Panc1 (cell line): ENCODE results near the gene ALDH7A1. TPM values are rescaled to one million over a fixed set of nuclear protein-coding genes. Genes with fewer than 3 reads are reported as not detected.

Source experiments
- ATAC-seq: fragments of 200-7000 bp; cut with Tn5 transposase; 2 replicates; pipeline ENCODE4 v1.9.1; 2020; ENCODE audit warnings: mild to moderate bottlenecking, moderate library complexity
- BruUV-seq: library from RNA; stranded (reverse); fragments of 400-500 nt; replicated peaks from 2 replicates; lab custom pipeline; 2021; lab: Mats Ljungman, UMichigan
- CTCF ChIA-PET: fragments of 300-600 bp; sonication (Branson Sonifier 250); formaldehyde crosslinking; loops from one replicate; lab custom pipeline; 2022; ENCODE audit warnings: antibody characterized with exemption; lab: Charles Lee
- POLR2A ChIA-PET: fragments of 300-600 bp; sonication (Branson Sonifier 250); formaldehyde crosslinking; loops from one replicate; lab custom pipeline; 2022; ENCODE audit warnings: antibody characterized with exemption; lab: Charles Lee
- DNase-seq: peaks from one replicate; pipeline ENCODE4 v3.0.0-alpha.2; 2010; ENCODE audit warnings: low read depth, low spot score
- H3K27ac ChIP-seq: 2 replicates; pipeline ENCODE4 v1.5.1; 2011; ENCODE audit warnings: mild to moderate bottlenecking, low read length, inconsistent platforms
- H3K27me3 ChIP-seq: fragments of 200-500 bp; sonication (Bioruptor generic); 2 replicates; pipeline ENCODE4 v1.6.0; 2014; ENCODE audit warnings: low read length, inconsistent platforms; ENCODE audit not compliant: control insufficient read depth, insufficient read depth
- H3K36me3 ChIP-seq: fragments of 200-500 bp; sonication (Bioruptor generic); 2 replicates; pipeline ENCODE4 v1.5.1; 2014; ENCODE audit warnings: inconsistent platforms, mild to moderate bottlenecking, low read length, moderate library complexity; ENCODE audit not compliant: control insufficient read depth, insufficient read depth
- H3K4me1 ChIP-seq: 2 replicates; pipeline ENCODE4 v1.5.1; 2011; ENCODE audit warnings: inconsistent platforms, mild to moderate bottlenecking, low read length, moderate library complexity; ENCODE audit not compliant: control insufficient read depth, insufficient read depth
- H3K4me3 ChIP-seq, 2 experiments: 2 replicates each; pipeline ENCODE4 v1.5.1; 2011 to 2012; ENCODE audit warnings: low read depth in 2 of 2, low read length in 2 of 2, mild to moderate bottlenecking in 2 of 2, inconsistent platforms in 1 of 2, moderate library complexity in 1 of 2
- H3K9me3 ChIP-seq: fragments of 200-500 bp; sonication (Bioruptor generic); 2 replicates; pipeline ENCODE4 v1.5.1; 2014; ENCODE audit warnings: low read depth, mild to moderate bottlenecking, inconsistent platforms, low read length, moderate library complexity; ENCODE audit not compliant: control insufficient read depth, insufficient read depth
- CTCF ChIP-seq: fragments of 450-650 bp; IDR thresholded peaks from 2 replicates; pipeline ENCODE4 v1.5.1; 2017; ENCODE audit warnings: mild to moderate bottlenecking
- POLR2AphosphoS5 ChIP-seq: IDR thresholded peaks from 2 replicates; pipeline ENCODE4 v1.6.1; 2012; ENCODE audit warnings: mild to moderate bottlenecking, low read depth, low read length, moderate library complexity
- REST ChIP-seq, 2 experiments: IDR thresholded peaks; 2 replicates each; pipeline ENCODE4 v1.6.1; 2011 to 2012; ENCODE audit warnings: low read depth in 2 of 2, control low read depth in 1 of 2, low read length in 1 of 2, mild to moderate bottlenecking in 1 of 2, moderate library complexity in 1 of 2; ENCODE audit not compliant: insufficient read depth in 1 of 2
- SIN3A ChIP-seq: IDR thresholded peaks from 2 replicates; pipeline ENCODE4 v1.6.1; 2012; ENCODE audit warnings: low read depth, mild to moderate bottlenecking, low read length, moderate library complexity, borderline replicate concordance; ENCODE audit not compliant: insufficient read depth
- TCF7L2 ChIP-seq: IDR thresholded peaks from 2 replicates; pipeline ENCODE4 v1.6.1; 2011; ENCODE audit warnings: mild to moderate bottlenecking, low read depth, low read length, inconsistent platforms
- in situ Hi-C: cut with HindIII; loops from 2 replicates; pipeline ENCODE4 v1.10.0; 2016; ENCODE audit warnings: low sequenced_read_pairs, low pct_unique_long_range_greater_than_20kb
- intact Hi-C: fragments of 100-400 bp; cut with micrococcal nuclease; formaldehyde crosslinking; loops from one replicate; pipeline ENCODE4 v1.10.0; 2022; ENCODE audit not compliant: unreplicated experiment
- total RNA-seq: library from RNA; stranded (reverse); gene quantifications from one replicate; pipeline ENCODE4 v1.2.1, GENCODE V29; 2021; ENCODE audit not compliant: unreplicated experiment

The ALDH7A1 gene
- total RNA-seq, 1 experiment from 2014 or later = 52.9 TPM

- no peaks in the 10 kb centered on the region for H3K4me1 ChIP-seq
- CTCF ChIA-PET = no interaction called here
- H3K36me3 ChIP-seq = no peaks in the 10 kb centered on the region
- DNase-seq (no peak), ATAC-seq (no peak)
- POLR2A ChIA-PET = no interaction called here
- no peak overlapping the region for H3K27ac ChIP-seq
- no peaks in the 10 kb centered on the region for H3K27me3 ChIP-seq
- BruUV-seq = no TSS peak
- intact Hi-C loops = no loop called here
- TF ChIP-seq REST (IDR thresholded peaks at IDR 0.05; ENCODE audit: insufficient read depth in 1 of 2, low read depth in 2 of 2, low read length in 1 of 2) (no peak), CTCF (no peak), SIN3A (no peak), TCF7L2 (no peak), POLR2AphosphoS5 (no peak)
- no peaks in the 10 kb centered on the region for H3K9me3 ChIP-seq
- in situ Hi-C loops = no loop called here
- no peak overlapping the region for H3K4me3 ChIP-seq
Measured at GRCh38 chr5:126508962-126509279, 86.1 kb downstream of the ALDH7A1 start.

- in situ Hi-C loops = no loop called here
- TF ChIP-seq CTCF = no peak
- TF ChIP-seq REST (IDR thresholded peaks at IDR 0.05; ENCODE audit: insufficient read depth in 1 of 2, low read depth in 2 of 2, low read length in 1 of 2) = no peak
- no peak for TF ChIP-seq POLR2AphosphoS5
- TF ChIP-seq TCF7L2 = no peak
- TF ChIP-seq SIN3A = no peak
- DNase-seq = no peak
- ChIA-PET CTCF (no interaction called here), POLR2A (no interaction called here)
- no peaks in the 10 kb centered on the region for H3K9me3 ChIP-seq
- H3K4me1 ChIP-seq = no peaks in the 10 kb centered on the region
- no peak overlapping the region for H3K4me3 ChIP-seq
- H3K27ac ChIP-seq = no peak overlapping the region
- no peaks in the 10 kb centered on the region for H3K36me3 ChIP-seq
- BruUV-seq = no TSS peak
- H3K27me3 ChIP-seq = no peaks in the 10 kb centered on the region
- intact Hi-C loops = no loop called here
- ATAC-seq = no peak
Measured at GRCh38 chr5:126508251-126508961, 86.6 kb downstream of the ALDH7A1 start.
